Measurements from ENCODE around the gene MVK. TPM values are rescaled to one million over a fixed set of nuclear protein-coding genes. Genes with fewer than 3 reads are reported as not detected.

MVK gene
- polyA plus RNA-seq, 3 donors = 1.1 to 3.8 (median 1.6) TPM

DNA sequence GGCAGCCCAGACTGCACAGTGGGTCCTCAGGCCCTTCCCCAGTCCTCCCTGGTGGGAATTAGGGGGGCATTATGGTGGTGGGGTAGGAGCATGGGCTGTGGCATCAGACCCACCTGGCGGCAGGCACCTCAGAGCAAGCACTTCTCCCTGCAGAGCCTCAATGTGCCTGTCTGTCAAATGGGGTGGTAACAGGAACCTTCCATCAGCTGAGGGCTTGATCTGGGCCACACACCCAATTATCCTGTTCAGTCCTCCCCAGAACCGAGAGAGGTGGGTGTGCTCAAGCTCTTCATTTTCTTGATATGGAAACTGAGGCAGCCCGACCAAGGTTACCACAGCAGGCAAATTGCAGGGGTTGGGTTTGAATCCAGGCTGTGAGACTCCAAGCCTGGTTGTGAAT lies 38.4 kb downstream of the MVK start:
- Histone ChIP-seq H3K27ac (ENCODE audit: low read depth in 1 of 2, low read length in 2 of 2) (no peak overlapping the region), H3K4me1 (ENCODE audit: control insufficient read depth in 1 of 2, insufficient read depth in 2 of 2, low read length in 2 of 2) (no peaks in the 10 kb centered on the region), H3K4me3 (replicated peaks in 1 of 3; ENCODE audit: low read depth in 2 of 3, low read length in 3 of 3) (no peak overlapping the region), H3K27me3 (ENCODE audit: control insufficient read depth in 2 of 2, insufficient read depth in 2 of 2, low read length in 2 of 2) (peaks cover 0 to 7% of the 10 kb centered on the region in 2 donors), H2AFZ (ENCODE audit: insufficient read depth, low read depth, low read length, poor library complexity, severe bottlenecking) (no peak overlapping the region), H3K79me2 (ENCODE audit: insufficient read depth, low read length) (no peaks in the 10 kb centered on the region), H3K4me2 (replicated peaks; ENCODE audit: extremely low read depth, low read length, poor library complexity, severe bottlenecking) (no peak overlapping the region), H3K9ac (ENCODE audit: insufficient read depth, low read length, poor library complexity, severe bottlenecking) (no peak overlapping the region), H3K36me3 (replicated peaks in 1 of 2; ENCODE audit: control insufficient read depth in 1 of 2, insufficient read depth in 2 of 2, low read length in 2 of 2) (no peaks in the 10 kb centered on the region), H4K20me1 (ENCODE audit: insufficient read depth, low read length) (no peaks in the 10 kb centered on the region), H3K9me3 (replicated peaks in 1 of 2; ENCODE audit: control insufficient read depth in 1 of 2, insufficient read depth in 1 of 2, low read length in 2 of 2) (no peaks in the 10 kb centered on the region)
- Mint-ChIP-seq H3K27ac (no peak overlapping the region), H3K4me1 (no peaks in the 10 kb centered on the region), H3K36me3 (no peaks in the 10 kb centered on the region), H3K9me3 (peaks cover 0 to 4% (median 0%) of the 10 kb centered on the region in 7 donors), H3K4me3 (no peak overlapping the region), H3K27me3 (ENCODE audit: low read depth in 3 of 3) (peaks cover 23 to 29% (median 27%) of the 10 kb centered on the region in 3 donors)
- TF ChIP-seq, protein P1, sequence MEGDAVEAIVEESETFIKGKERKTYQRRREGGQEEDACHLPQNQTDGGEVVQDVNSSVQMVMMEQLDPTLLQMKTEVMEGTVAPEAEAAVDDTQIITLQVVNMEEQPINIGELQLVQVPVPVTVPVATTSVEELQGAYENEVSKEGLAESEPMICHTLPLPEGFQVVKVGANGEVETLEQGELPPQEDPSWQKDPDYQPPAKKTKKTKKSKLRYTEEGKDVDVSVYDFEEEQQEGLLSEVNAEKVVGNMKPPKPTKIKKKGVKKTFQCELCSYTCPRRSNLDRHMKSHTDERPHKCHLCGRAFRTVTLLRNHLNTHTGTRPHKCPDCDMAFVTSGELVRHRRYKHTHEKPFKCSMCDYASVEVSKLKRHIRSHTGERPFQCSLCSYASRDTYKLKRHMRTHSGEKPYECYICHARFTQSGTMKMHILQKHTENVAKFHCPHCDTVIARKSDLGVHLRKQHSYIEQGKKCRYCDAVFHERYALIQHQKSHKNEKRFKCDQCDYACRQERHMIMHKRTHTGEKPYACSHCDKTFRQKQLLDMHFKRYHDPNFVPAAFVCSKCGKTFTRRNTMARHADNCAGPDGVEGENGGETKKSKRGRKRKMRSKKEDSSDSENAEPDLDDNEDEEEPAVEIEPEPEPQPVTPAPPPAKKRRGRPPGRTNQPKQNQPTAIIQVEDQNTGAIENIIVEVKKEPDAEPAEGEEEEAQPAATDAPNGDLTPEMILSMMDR (IDR thresholded peaks at IDR 0.05) = no peak
- 100% methylated on average over 2 of the region's 3 CpGs for WGBS (ENCODE audit: insufficient coverage)
- intact Hi-C loops (cut with micrococcal nuclease) = no loop called here
- no peak for DNase-seq

DNA sequence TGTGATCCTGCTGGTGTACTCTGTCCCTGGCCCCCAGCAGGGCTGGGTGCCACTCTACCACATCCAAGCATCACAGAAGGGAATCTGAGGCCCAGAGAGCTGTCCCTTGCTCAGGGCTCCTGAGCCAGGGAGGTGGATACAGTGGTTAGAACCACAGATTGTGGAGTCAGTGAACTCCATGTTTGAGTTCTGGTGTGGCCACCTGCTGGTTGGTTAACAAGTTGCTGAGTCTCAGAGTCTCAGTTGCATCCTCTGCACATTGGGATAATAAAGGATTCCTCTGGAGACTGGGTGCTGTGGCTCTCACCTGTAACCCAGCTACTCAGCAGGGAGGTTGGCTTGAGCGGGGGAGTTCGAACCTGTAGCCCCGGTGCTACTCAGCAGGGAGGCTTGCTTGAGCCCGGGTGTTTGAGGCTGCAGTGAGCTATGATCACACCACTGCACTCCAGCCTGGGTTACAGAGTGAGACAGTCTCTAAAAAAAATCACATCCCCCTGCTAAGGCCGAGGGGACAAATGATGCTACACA lies 39.4 kb downstream of the MVK start:
- Mint-ChIP-seq H3K27ac (no peak overlapping the region), H3K9me3 (peaks cover 0 to 4% (median 0%) of the 10 kb centered on the region in 7 donors), H3K4me3 (no peak overlapping the region), H3K4me1 (no peaks in the 10 kb centered on the region), H3K27me3 (ENCODE audit: low read depth in 3 of 3) (peaks cover 21 to 26% (median 23%) of the 10 kb centered on the region in 3 donors), H3K36me3 (no peaks in the 10 kb centered on the region)
- H3K4me1 ChIP-seq (ENCODE audit: control insufficient read depth in 1 of 2, insufficient read depth in 2 of 2, low read length in 2 of 2) = no peaks in the 10 kb centered on the region
- no peak overlapping the region for H3K4me2 ChIP-seq (replicated peaks; ENCODE audit: extremely low read depth, low read length, poor library complexity, severe bottlenecking)
- no peak overlapping the region for H3K9ac ChIP-seq (ENCODE audit: insufficient read depth, low read length, poor library complexity, severe bottlenecking)
- DNase-seq = no peak
- TF ChIP-seq, protein P1 (IDR thresholded peaks at IDR 0.05) = no peak
- no peak overlapping the region for H3K4me3 ChIP-seq (replicated peaks in 1 of 3; ENCODE audit: low read depth in 2 of 3, low read length in 3 of 3)
- 69% methylated on average over 4 of the region's 5 CpGs for WGBS (ENCODE audit: insufficient coverage)
- no peak overlapping the region for H3K27ac ChIP-seq (ENCODE audit: low read depth in 1 of 2, low read length in 2 of 2)
- H2AFZ ChIP-seq (ENCODE audit: insufficient read depth, low read depth, low read length, poor library complexity, severe bottlenecking) = no peak overlapping the region
- no peaks in the 10 kb centered on the region for H3K36me3 ChIP-seq (replicated peaks in 1 of 2; ENCODE audit: control insufficient read depth in 1 of 2, insufficient read depth in 2 of 2, low read length in 2 of 2)
- no peaks in the 10 kb centered on the region for H3K79me2 ChIP-seq (ENCODE audit: insufficient read depth, low read length)
- no peaks in the 10 kb centered on the region for H3K9me3 ChIP-seq (replicated peaks in 1 of 2; ENCODE audit: control insufficient read depth in 1 of 2, insufficient read depth in 1 of 2, low read length in 2 of 2)
- no peaks in the 10 kb centered on the region for H3K27me3 ChIP-seq (ENCODE audit: control insufficient read depth in 2 of 2, insufficient read depth in 2 of 2, low read length in 2 of 2)
- no peaks in the 10 kb centered on the region for H4K20me1 ChIP-seq (ENCODE audit: insufficient read depth, low read length)
- intact Hi-C loops (cut with micrococcal nuclease) = no loop called here

All from CD14-positive monocyte (primary cell).